BJ (cell line): Measurements from ENCODE around the gene RTEL1. TPM values are rescaled to one million over a fixed set of nuclear protein-coding genes. Genes with fewer than 3 reads are reported as not detected.

Source experiments
- CTCF ChIA-PET: fragments of 350-600 bp; formaldehyde crosslinking; extraction: SDS; loops from one replicate; lab custom pipeline; 2021; ENCODE audit warnings: antibody characterized with exemption, inconsistent platforms; lab: Yijun Ruan, JAX
- POLR2A ChIA-PET: fragments of 300-600 bp; sonication (Branson Sonifier 250); formaldehyde crosslinking; extraction: SDS; loops from one replicate; lab custom pipeline; 2021; ENCODE audit warnings: antibody characterized with exemption; lab: Charles Lee
- DNase-seq: peaks from one replicate; pipeline ENCODE4 v3.0.0-alpha.2; 2011; ENCODE audit warnings: low read depth
- H3K27me3 ChIP-seq: 2 replicates; pipeline ENCODE4 v1.6.0; 2011; ENCODE audit warnings: low read length; ENCODE audit not compliant: control insufficient read depth, insufficient read depth
- H3K36me3 ChIP-seq: 2 replicates; pipeline ENCODE4 v1.5.1; 2011; ENCODE audit warnings: low read length; ENCODE audit not compliant: control insufficient read depth, insufficient read depth
- H3K4me3 ChIP-seq: 2 replicates; pipeline ENCODE4 v1.5.1; 2011; ENCODE audit warnings: low read depth, mild to moderate bottlenecking, control low read depth, low read length
- polyA plus RNA-seq: library from polyadenylated mRNA; depleted of rRNA; stranded (reverse); fragments of >200 nt; gene quantifications from 2 replicates; pipeline ENCODE4 v1.2.3, GENCODE V29; 2011
- TF ChIP-seq, protein P1 (sequence below): IDR thresholded peaks from 2 replicates; pipeline ENCODE4 v1.5.1; 2011; ENCODE audit warnings: low read depth, mild to moderate bottlenecking, control low read depth, inconsistent platforms, low read length, moderate library complexity; ENCODE audit not compliant: insufficient read depth

The RTEL1 gene
- polyA plus RNA-seq, 1 experiment = 18.3 TPM

DNA sequence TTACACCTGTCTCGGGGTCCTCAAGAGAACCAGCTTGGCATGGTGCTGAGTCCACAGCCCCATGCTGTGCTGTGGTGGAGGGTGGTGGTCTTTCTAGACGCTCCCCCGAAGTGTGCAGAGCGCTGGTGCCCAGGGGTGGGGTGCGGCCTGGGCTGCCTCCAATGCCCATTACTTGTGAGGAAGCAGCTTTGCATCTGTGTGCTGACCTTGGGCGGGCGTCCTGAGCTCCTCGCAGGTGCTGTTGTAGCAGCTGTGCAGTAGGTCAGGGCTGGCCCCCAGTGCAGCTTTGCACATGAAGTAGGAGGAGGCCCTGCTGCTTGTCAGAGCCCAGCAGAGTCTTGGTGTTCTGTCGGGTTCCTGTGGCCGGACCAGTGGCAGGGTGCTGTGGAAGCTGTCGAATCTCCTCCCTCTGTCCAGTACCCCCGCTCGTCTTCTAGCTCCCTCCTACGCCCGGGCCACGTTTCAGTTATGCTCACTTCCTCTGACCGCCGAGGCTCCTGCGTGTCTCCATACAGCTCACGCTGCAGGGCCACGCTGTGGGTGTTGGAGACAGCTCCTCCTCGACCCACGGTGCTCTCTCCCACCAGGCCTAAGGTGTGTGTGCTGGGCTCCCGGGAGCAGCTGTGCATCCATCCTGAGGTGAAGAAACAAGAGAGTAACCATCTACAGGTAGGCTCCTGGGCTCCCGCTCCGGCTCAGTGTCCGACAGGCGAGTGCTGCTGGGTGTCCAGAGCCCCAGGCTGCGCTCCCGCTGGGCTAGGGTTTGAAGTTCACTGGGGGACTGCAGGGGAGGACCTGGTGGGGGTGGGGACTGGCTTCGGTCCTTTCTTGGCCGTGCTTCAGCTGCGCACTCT is 4.1 kb downstream of the RTEL1 start:
- TF ChIP-seq, protein P1, sequence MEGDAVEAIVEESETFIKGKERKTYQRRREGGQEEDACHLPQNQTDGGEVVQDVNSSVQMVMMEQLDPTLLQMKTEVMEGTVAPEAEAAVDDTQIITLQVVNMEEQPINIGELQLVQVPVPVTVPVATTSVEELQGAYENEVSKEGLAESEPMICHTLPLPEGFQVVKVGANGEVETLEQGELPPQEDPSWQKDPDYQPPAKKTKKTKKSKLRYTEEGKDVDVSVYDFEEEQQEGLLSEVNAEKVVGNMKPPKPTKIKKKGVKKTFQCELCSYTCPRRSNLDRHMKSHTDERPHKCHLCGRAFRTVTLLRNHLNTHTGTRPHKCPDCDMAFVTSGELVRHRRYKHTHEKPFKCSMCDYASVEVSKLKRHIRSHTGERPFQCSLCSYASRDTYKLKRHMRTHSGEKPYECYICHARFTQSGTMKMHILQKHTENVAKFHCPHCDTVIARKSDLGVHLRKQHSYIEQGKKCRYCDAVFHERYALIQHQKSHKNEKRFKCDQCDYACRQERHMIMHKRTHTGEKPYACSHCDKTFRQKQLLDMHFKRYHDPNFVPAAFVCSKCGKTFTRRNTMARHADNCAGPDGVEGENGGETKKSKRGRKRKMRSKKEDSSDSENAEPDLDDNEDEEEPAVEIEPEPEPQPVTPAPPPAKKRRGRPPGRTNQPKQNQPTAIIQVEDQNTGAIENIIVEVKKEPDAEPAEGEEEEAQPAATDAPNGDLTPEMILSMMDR = no peak
- Histone ChIP-seq H3K4me3 (no peak overlapping the region), H3K27me3 (no peaks in the 10 kb centered on the region), H3K36me3 (peaks cover 40% of the 10 kb centered on the region)
- ChIA-PET POLR2A (no interaction called here), CTCF (interaction anchor here (0.8 to 1.6 kb wide), 2 partner anchors 16 to 18 kb away, joined by 3 to 4 read pairs; no protein-coding TSS in a partner anchor)
- DNase-seq = no peak

DNA sequence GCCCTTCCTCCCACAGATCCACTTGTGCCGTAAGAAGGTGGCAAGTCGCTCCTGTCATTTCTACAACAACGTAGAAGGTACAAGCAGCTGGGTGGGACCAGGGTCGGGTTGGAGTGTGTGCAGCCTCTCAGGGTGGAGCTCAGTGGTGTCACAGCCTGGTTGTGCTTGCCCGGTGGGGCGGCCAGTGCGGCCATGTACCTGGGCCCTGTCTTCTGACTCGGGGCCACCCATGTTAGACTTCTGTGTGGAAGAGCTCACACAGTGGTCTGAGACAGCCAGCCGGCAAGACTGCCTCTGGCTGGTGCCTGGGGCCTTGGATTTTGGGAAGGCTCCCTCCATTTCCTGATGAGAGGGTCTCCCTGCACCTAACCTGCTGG is 4.7 kb downstream of the RTEL1 start:
- POLR2A ChIA-PET = no interaction called here
- CTCF ChIA-PET = interaction anchor here (1.6 kb wide), 1 partner anchor 18 kb away, joined by 4 read pairs; no protein-coding TSS in a partner anchor

DNA sequence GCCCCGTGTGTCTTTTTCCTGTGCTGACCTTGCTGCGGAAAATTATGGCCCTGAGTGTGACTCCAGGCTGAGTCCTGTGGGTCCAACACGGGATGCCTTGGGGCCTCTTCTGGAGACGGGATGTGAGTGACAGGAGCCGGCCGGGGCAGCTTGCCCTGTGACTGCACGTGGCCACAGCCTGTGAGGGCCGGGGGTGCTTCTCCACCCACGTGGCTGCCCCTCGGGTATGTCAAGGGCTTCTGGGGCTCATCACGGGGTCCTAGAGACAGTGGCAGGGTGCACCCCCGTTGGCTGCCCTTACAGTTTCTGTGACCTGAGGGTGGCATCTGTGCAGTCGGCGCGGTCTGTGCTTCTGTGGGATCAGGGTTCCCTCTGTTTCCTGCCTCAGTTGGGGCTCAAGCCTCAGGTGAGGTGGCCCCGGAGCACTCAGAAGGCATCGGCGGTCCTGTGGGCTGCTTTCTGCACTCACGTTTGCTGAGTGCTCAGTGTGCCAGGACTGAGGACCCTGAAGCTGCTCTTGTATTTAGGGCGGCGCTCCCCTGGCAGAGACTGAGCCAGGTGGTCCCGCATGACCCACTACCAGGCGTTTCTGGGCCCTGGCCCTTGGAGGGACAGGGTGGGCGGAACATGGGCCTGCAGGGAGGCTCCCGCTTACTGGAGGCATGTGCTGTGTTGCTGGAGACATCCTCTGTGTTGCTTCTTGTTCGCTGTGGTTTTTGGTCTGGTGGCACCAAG is 5.4 kb downstream of the RTEL1 start:
- DNase-seq = no peak
- Histone ChIP-seq H3K4me3 (no peak overlapping the region), H3K36me3 (peaks cover 49% of the 10 kb centered on the region), H3K27me3 (no peaks in the 10 kb centered on the region)
- ChIA-PET POLR2A (no interaction called here), CTCF (no interaction called here)
- TF ChIP-seq, protein P1 = no peak

More for the DNA sequence above, 4.7 kb downstream of the RTEL1 start:
- DNase-seq = no peak
- Histone ChIP-seq H3K27me3 (no peaks in the 10 kb centered on the region), H3K36me3 (peaks cover 46% of the 10 kb centered on the region), H3K4me3 (no peak overlapping the region)
- TF ChIP-seq, protein P1 = no peak

DNA sequence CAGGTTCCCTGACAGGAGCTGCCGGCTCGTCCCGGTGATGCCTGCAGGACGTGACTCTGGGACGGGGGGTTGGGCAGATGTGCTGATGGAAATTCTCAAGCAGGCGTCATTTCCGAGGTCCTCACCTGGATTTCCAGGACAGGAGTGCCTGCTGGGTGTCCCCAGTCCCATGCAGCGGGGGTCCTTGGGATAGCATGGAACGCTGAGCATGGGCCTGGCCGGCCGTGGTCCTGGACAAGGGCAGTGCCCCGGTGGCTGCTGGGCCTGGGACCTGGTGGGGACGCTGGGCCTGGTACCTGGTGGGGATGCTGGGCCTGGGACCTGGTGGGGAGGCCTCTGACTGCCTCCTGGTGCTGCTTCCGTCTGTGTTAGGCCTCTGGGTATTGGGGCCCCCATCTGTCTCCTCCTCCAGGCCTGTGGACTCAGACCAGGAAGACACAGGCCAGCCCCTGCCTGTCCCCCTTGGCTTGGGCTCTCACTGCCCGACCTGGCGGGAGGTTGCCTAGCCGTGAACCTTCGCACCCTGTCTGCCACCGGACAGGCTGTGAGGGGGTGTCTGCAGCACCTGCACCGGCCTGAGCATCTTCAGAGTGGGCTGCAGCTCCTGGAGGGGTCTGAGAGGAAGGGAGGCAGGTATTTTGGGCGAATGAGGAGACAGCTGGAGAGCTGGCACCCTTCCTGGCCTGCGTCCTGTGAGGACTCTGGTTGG is 6.2 kb downstream of the RTEL1 start:
- Histone ChIP-seq H3K4me3 (no peak overlapping the region), H3K27me3 (no peaks in the 10 kb centered on the region), H3K36me3 (peaks cover 50% of the 10 kb centered on the region)
- TF ChIP-seq, protein P1 = no peak
- DNase-seq = no peak
- ChIA-PET POLR2A (interaction anchor here (0.7 kb wide), 1 partner anchor 1566 kb away, joined by 4 read pairs; no protein-coding TSS in a partner anchor), CTCF (no interaction called here)
